Choroid plexus epithelial cell (primary cell): ENCODE measurements around the gene PKP3.

ENCODE experiments used
- DNase-seq: peaks from one replicate; pipeline ENCODE4 v3.0.0-alpha.2; 2010; ENCODE audit warnings: low read depth
- H3K4me3 ChIP-seq: 2 replicates; pipeline ENCODE4 v1.5.1; 2011; ENCODE audit warnings: low read depth, mild to moderate bottlenecking, control low read depth, low read length, moderate library complexity
- CTCF ChIP-seq: conservative IDR thresholded peaks from 2 replicates; pipeline ENCODE4 v1.5.1; 2011; ENCODE audit warnings: low read depth, mild to moderate bottlenecking, control low read depth, inconsistent platforms, low read length, moderate library complexity

The PKP3 gene

GRCh38 chr11:380996-381395 is 13.0 kb upstream of the PKP3 start:
- no peak for TF ChIP-seq CTCF
- DNase-seq: no peak
- no peak overlapping the region for H3K4me3 ChIP-seq

- DNase-seq: no peak
- TF ChIP-seq CTCF: no peak
Measured at GRCh38 chr11:381501-382072, 12.4 kb upstream of the PKP3 start.

GRCh38 chr11:382081-382629 is 11.9 kb upstream of the PKP3 start:
- TF ChIP-seq CTCF: no peak
- no peak overlapping the region for H3K4me3 ChIP-seq
- no peak for DNase-seq

More at GRCh38 chr11:381501-382072, 12.4 kb upstream of the PKP3 start:
- no peak overlapping the region for H3K4me3 ChIP-seq

- TF ChIP-seq CTCF: no peak
- DNase-seq: no peak
- no peak overlapping the region for H3K4me3 ChIP-seq
Measured at GRCh38 chr11:383431-383830, 10.6 kb upstream of the PKP3 start.

- no peak for TF ChIP-seq CTCF
- no peak overlapping the region for H3K4me3 ChIP-seq
- DNase-seq: no peak
Measured at GRCh38 chr11:384511-384910, 9.5 kb upstream of the PKP3 start.

GRCh38 chr11:385594-386351 is 8.2 kb upstream of the PKP3 start:
- H3K4me3 ChIP-seq: no peak overlapping the region
- no peak for TF ChIP-seq CTCF
- no peak for DNase-seq

GRCh38 chr11:386483-386882 is 7.5 kb upstream of the PKP3 start:
- DNase-seq: no peak
- no peak for TF ChIP-seq CTCF
- no peak overlapping the region for H3K4me3 ChIP-seq
